ENCODE results near the gene CFAP73. TPM values are rescaled to one million over a fixed set of nuclear protein-coding genes. Genes with fewer than 3 reads are reported as not detected.

CFAP73 gene
- polyA plus RNA-seq, 1 of the 3 experiments (the other 2 are of a cell fraction) = not detected

GRCh38 chr12:113159937-113160336 lies 10.4 kb downstream of the CFAP73 start:
- Histone ChIP-seq H3K4me3 (ENCODE audit: low read depth in 2 of 2, low read length in 1 of 2) (no peak overlapping the region), H3K9me3 (no peaks in the 10 kb centered on the region), H3K27ac (ENCODE audit: low read depth in 2 of 2, low read length in 1 of 2) (peak overlapping the region in 1 of 2 experiments; percentile 69; a peak in 1 of 4 replicates), H3F3A (replicated peaks; ENCODE audit: insufficient read depth) (peaks cover 8% of the 10 kb centered on the region), H2AFZ (ENCODE audit: low read depth) (no peak overlapping the region), H3K36me3 (replicated peaks in 1 of 2; ENCODE audit: control insufficient read depth in 1 of 2, insufficient read depth in 2 of 2, low read length in 1 of 2) (peaks cover 9 to 46% of the 10 kb centered on the region in 2 experiments), H3K27me3 (ENCODE audit: insufficient read depth) (no peaks in the 10 kb centered on the region; the same call in 1 of the 2 replicates), H3K9me2 (no peaks in the 10 kb centered on the region), H3K9ac (no peak overlapping the region), H3K79me2 (ENCODE audit: insufficient read depth) (no peaks in the 10 kb centered on the region), H3K4me1 (ENCODE audit: control insufficient read depth in 1 of 2, insufficient read depth in 2 of 2, low read depth in 1 of 2, low read length in 1 of 2) (peaks cover 7 to 23% of the 10 kb centered on the region in 2 experiments; a peak in 2 of 4 replicates), H3K4me2 (no peak overlapping the region), H4K20me1 (ENCODE audit: insufficient read depth) (peaks cover 8% of the 10 kb centered on the region; the same call in 1 of the 2 replicates)
- no peak for DNase-seq
- POLR2A ChIA-PET = no interaction called here
- TF ChIP-seq MEF2A (IDR thresholded peaks at IDR 0.05; ENCODE audit: borderline replicate concordance, low read depth) (no peak), EZH2phosphoT487 (IDR thresholded peaks at IDR 0.05; ENCODE audit: borderline replicate concordance, low read depth) (no peak), CTCF (IDR thresholded peaks at IDR 0.05) (no peak), YY1 (IDR thresholded peaks at IDR 0.05; ENCODE audit: low read depth) (no peak), GABPA (IDR thresholded peaks at IDR 0.05; ENCODE audit: low read depth) (no peak), USF2 (IDR thresholded peaks at IDR 0.05; ENCODE audit: borderline replicate concordance, low read depth, low read length) (no peak), NRF1 (IDR thresholded peaks at IDR 0.05; ENCODE audit: low read depth, low read length) (no peak), NFIC (IDR thresholded peaks at IDR 0.05; ENCODE audit: borderline replicate concordance) (no peak), POLR2AphosphoS5 (IDR thresholded peaks at IDR 0.05; ENCODE audit: low read depth, low read length) (no peak), SMC3 (IDR thresholded peaks at IDR 0.05; ENCODE audit: low read depth, low read length) (no peak), RXRA (IDR thresholded peaks at IDR 0.05; ENCODE audit: borderline replicate concordance, low read depth) (no peak), ZBTB33 (IDR thresholded peaks at IDR 0.05; ENCODE audit: borderline replicate concordance, low read depth) (no peak), FOSL2 (IDR thresholded peaks at IDR 0.05; ENCODE audit: borderline replicate concordance, low read depth) (no peak), FOXJ3 (CRISPR knock-in tag; IDR thresholded peaks at IDR 0.05) (no peak), RFX5 (IDR thresholded peaks at IDR 0.05; ENCODE audit: low read length) (no peak), USF1 (IDR thresholded peaks at IDR 0.05; ENCODE audit: borderline replicate concordance, low read depth) (no peak), SIN3A (IDR thresholded peaks at IDR 0.05; ENCODE audit: borderline replicate concordance, low read depth, low read length) (no peak), CHD2 (IDR thresholded peaks at IDR 0.05; ENCODE audit: low read length, partially characterized antibody) (no peak), MXI1 (IDR thresholded peaks at IDR 0.05; ENCODE audit: low read depth, low read length) (no peak)
- WGBS (ENCODE audit: low lambda C conversion rate) = 84% methylated on average over 6 of the region's 7 CpGs
- CTCF ChIA-PET = interaction anchor here (0.7 to 5.6 kb wide), 5 partner anchors 9 to 167 kb away, joined by 3 to 39 read pairs (median 5); partner anchors contain the start of gene RASAL1

All from SK-N-SH (cell line).